GM21717 (cell line): ENCODE data around the gene DMRTC2.

ENCODE experiments used
- ATAC-seq: cut with Tn5 transposase; IDR thresholded peaks from one replicate; pipeline ENCODE4 v1.9.1; 2021; ENCODE audit warnings: mild to moderate bottlenecking, moderate library complexity; ENCODE audit not compliant: unreplicated experiment

Gene DMRTC2

DNA sequence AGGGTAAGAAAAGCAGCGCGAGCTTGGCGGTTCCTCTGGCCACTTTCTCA lies at the start of gene DMRTC2:
Gene DMRTC2 (plus strand): TSS at position 42 of the 50 bp plus-strand sequence. CDS start 2,387 bp downstream, outside the sequence.
- no peak for ATAC-seq

DNA sequence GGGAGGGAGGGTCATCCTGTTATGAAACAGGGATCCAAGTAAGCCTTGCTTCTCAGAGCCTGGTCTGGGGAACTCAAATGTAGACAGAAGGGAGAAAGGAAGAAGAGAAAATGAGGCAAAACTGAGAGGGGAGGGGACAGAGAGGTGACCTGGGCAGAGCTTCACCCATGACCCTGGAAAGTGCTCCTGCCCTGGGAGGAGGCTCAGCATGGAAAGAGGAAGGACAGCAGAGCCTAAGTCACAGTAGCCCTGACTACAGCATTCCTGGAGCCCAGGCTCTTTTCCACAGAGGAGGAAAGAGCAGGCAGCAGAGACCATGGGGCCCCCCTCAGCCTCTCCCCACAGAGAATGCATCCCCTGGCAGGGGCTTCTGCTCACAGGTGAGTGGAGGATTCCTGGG lies 48.5 kb upstream of the DMRTC2 start, which contains the start of gene CEACAM3:
Gene CEACAM3 (plus strand): TSS at position 226 of the 400 bp plus-strand sequence. CDS start 91 bp downstream, at position 317.
- ATAC-seq: no peak

DNA sequence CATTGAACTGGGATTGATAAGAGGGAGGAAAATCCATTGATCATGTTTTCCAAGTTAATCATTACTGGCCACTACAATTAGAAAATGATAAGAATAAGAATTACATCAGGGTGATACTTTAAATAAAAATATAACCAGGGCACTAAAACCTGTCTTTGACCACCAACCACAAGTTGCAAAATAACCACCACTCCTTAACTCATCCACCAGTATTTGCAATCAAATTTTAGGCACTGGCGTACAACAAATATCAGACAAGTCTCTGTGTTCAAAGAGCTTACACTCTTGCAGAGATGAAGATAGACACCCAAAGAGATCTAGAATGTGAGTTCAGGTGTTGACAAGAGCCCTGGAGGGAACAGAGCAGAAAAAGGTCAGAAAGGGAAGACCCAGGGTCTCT lies 47.9 kb upstream of the DMRTC2 start:
- no peak for ATAC-seq

DNA sequence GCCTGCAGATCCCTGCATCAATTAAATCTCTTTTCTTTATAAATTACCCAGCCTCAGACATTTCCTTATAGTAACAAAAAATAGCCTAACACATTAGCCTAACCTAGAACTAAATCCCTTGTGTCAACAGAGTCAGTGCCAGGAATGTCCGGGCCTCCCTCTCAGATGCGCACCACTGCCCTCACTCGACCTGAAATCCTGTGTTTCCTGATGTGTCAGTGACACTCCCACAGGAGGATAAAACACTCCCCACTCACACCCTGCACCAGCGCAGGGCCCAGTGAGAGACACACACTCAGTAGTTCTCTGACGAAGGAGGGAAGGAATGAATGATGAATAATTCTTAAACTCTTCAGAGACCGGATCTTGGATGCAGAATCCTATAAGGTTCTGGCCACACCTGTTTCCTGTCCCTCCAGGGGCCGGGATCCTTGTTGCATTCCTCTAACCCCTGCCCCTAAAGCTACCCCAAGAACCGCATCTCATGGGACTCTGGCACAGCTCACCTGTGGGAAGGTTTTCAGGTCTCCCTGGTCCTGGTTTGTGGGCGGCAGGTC lies 45.3 kb upstream of the DMRTC2 start:
- ATAC-seq: no peak

GRCh38 chr19:41801031-41801430 lies 43.8 kb upstream of the DMRTC2 start:
- no peak for ATAC-seq

DNA sequence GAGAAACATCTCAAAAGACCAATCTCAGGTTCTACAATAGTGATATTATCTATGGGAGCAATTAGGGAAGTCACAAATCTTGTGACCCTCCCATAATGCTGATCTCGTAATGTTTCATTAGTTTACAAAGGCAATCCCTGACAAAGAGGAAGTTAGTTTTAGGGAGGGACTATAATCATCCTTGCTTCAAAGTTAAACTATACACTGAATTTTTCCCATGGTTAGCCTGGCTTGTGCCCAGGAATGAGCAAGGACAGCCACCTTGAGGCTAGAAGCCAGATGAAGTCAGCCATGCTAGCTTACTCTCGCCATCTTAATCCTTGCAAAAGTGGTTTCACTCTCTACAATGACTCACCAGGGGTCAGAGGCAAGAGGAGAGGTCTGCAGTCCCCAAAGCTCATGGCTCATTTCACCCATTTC lies 43.0 kb upstream of the DMRTC2 start:
- ATAC-seq: no peak

DNA sequence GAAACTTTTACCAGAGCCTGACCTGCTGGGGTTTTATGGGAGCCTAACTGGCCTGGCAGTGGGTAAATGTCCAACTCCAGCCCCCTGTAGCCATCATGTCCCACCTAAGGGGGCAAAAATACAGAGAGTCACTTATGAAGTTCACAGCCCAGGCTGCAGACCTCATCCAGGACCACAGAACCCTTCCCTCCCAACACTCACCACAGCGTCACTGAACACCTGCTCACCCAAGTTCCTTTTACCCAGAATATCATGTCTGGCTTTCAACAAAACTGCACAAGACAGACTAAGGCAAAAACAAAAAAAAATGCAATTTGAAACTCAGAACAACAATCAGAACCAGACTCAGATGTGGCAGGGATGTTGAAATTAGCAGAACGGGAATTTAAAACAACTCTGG lies 42.1 kb upstream of the DMRTC2 start:
- ATAC-seq: no peak

- ATAC-seq: no peak
Measured at GRCh38 chr19:41804336-41804735, 40.5 kb upstream of the DMRTC2 start.

DNA sequence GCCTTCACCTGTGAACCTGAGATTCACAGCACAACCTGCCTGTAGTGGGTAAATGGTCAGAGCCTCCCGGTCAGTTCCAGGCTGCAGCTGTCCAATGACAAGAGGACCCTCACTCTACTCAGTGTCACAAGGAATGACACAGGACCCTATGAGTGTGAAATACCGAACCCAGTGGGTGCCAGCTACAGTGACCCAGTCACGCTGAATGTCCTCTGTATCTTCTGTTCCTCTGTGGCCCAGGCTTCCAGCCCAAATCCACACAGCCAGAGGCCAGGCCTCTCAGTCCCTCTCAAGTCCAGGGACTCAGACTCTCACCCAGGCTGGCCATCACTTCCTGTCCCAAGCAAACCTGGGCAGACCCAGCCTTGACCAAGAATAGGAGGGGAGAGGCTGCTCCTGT lies 37.7 kb upstream of the DMRTC2 start:
- no peak for ATAC-seq

DNA sequence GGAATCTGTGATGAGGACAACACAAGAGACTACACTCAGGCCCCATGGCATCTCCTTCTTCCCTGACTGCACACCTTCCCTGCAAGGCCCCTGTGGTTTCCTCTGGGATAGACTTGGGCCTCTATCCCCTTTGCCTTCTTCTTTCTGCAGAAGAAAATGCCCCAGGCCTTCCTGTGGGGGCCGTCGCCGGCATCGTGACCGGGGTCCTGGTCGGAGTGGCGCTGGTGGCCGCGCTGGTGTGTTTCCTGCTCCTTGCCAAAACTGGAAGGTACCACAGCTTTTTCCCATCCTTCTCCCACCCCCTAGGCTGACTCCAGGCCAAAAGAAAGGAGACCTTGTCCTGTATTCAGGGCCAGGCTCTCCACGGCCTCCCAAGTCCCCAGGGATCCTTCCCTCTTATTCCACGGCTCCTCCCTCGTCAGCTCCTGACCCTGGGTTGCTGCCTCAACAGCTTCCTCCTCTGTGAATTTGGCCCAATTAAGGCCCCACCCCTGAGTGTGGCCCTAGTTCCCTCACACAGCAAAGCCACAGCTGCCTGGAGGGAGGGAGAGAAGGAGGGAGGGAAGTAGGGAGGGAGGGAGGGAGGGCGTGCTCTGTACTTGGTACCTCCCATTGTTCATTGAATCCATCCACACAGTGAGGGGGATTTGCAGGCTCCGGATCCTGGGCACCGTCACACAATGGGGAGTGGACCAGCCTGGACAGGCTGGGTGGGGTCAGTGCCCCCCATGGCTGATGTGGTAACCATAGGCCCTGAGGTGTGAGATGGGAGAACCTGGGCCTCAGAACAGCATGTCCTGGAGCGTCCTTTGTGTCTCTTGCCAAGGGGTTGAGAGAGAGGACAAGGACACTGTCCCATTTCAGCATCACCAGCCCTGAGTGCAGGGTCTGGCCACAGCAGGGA lies 35.9 kb upstream of the DMRTC2 start:
- ATAC-seq: no peak

DNA sequence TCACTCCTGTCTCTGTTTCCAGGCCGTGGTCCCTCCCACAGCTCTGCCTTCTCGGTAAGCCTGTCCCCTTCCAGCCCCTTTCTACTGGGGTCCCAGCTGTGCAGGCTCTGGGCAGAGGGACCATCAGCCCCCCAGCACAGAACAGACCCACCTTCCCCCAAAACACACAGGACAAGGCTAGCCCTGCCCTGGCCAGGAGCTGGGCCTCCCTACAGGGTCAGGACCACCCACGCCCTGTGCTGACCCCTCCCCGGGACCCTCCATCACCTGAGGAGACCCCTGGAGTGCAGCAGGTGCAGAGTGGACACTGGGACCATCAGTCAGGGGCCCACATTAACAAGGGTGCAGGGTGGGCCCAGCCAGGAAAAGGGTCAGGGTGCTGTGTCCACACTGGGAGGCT lies 34.5 kb upstream of the DMRTC2 start:
- ATAC-seq: no peak

DNA sequence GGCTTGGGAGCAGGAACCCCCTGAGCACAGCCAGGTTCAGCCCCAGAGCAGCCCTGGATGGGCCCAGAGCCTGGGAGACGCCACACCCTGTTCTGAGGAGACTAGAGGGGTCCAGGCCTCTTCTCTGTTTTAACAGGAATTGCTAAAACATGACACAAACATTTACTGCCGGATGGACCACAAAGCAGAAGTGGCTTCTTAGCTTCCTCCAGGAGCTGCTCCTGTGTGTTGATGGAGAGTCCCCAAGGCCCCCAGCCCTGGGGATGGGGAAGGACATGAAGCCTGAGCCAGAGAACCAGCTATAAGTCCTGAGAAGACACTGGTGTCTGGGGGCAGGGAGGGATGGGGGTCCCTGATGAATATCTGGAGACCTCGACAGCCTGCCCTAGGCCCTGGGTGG lies 33.8 kb upstream of the DMRTC2 start:
- ATAC-seq: no peak

DNA sequence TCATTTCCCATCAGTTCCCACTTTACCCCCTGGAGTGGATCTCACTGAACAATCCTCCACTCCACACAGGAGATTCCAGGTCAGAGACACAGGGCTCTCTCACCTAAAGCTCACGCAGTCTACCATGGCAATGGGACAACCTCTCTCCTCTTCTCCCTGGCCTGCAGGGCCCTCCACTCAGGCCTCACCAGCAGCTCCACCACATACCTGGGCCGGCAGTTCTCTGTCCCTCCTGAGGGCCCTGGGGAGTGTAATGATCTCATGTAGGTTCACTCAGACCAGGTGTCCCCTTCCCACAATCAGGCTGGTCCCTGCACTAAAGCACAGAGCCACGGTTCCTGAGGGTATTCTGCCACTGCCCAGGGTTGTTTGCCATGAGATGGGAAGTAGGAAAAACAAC lies 32.9 kb upstream of the DMRTC2 start:
- ATAC-seq: no peak

DNA sequence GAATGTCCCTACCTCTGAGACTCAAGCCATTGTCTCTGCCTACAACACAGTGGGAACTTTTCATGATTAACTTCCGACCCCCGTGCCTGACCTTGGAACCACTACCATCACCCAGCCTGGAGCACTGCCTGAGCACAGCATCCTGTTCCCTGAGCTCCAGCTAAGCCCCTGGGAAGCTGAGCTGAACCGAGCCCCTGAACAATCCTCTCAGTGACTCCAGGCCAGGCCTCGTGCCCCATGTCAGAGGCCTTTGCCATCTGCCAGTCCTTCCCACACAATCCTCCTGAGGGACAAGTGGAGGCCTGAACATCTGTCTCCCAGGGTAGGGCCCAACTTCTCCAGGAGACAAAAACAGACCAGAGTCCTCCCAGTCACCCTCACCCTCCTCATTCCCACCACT lies 30.9 kb upstream of the DMRTC2 start:
- no peak for ATAC-seq

- no peak for ATAC-seq
Measured at GRCh38 chr19:41815301-41815700, 29.5 kb upstream of the DMRTC2 start.

GRCh38 chr19:41816761-41817160 lies 28.1 kb upstream of the DMRTC2 start:
- ATAC-seq: no peak

GRCh38 chr19:41821003-41821735 lies 23.7 kb upstream of the DMRTC2 start:
- no peak for ATAC-seq

- no peak for ATAC-seq
Measured at GRCh38 chr19:41837981-41838708, 6.7 kb upstream of the DMRTC2 start.

DNA sequence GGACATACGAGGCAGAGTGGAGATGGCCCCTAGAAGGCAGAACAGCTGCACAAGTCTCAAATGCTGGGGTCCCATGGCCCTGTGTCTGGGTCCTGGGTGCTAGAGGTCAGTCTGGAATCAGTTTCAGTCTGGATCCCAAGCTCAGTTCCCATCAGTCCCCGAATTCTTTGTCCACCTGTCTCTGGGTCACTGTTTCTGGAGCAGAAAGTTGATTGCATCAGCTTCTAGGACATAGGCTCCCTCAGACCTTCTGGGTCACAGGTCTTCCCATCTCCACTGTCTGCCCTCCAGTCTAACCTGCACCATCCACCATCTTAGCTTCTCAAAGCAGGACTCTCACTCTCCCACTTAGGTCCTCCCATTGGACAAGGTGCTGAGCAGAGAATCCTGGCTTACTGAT lies 5.6 kb upstream of the DMRTC2 start:
- ATAC-seq: no peak

- ATAC-seq: no peak
Measured at GRCh38 chr19:41843371-41843770, 1.5 kb upstream of the DMRTC2 start.

- no peak for ATAC-seq
Measured at GRCh38 chr19:41844601-41845000, 241 bp upstream of the DMRTC2 start, which contains the start of gene LYPD4. TSS of gene LYPD4 (minus strand) at chr19:41844683. CDS start at chr19:41839285, 5,398 bp downstream.
